CD4-positive, alpha-beta memory T cell (primary cell): ENCODE measurements around the gene ABHD2. TPM values are rescaled to one million over a fixed set of nuclear protein-coding genes. Genes with fewer than 3 reads are reported as not detected.
"Not testable (repeated sequence)": the region's sequence is repeated elsewhere in the genome, so short reads cannot be mapped to it uniquely, and the experiment has no call there.

Experiments
- CTCF ChIA-PET: fragments of 350-600 bp; sonication (Branson Sonifier 250); formaldehyde crosslinking; loops from one replicate; lab custom pipeline; 2021; ENCODE audit warnings: inconsistent platforms; ENCODE audit not compliant: partially characterized antibody; lab: Charles Lee
- POLR2A ChIA-PET: fragments of 350-600 bp; sonication (Branson Sonifier 250); formaldehyde crosslinking; loops from one replicate; lab custom pipeline; 2021; ENCODE audit not compliant: partially characterized antibody; lab: Charles Lee
- DNase-seq, 5 donors: peaks; one replicate each; pipeline versions ENCODE4 v3.0.0 to v3.0.0-alpha.2; 2020 to 2022; ENCODE audit warnings: mixed read lengths in 1 of 5
- H3K27ac ChIP-seq: one replicate; pipeline ENCODE4 v1.7.0; 2013; ENCODE audit warnings: low read depth, low read length
- H3K27me3 ChIP-seq: 2 replicates; pipeline ENCODE4 v1.7.0; 2013; ENCODE audit warnings: mild to moderate bottlenecking, low read length, moderate library complexity; ENCODE audit not compliant: insufficient read depth
- H3K36me3 ChIP-seq: 2 replicates; pipeline ENCODE4 v1.7.0; 2013; ENCODE audit warnings: mild to moderate bottlenecking, low read length, moderate library complexity; ENCODE audit not compliant: insufficient read depth
- H3K4me1 ChIP-seq: 2 replicates; pipeline ENCODE4 v1.7.0; 2013; ENCODE audit warnings: mild to moderate bottlenecking, low read length, moderate library complexity; ENCODE audit not compliant: insufficient read depth
- H3K4me3 ChIP-seq, 2 donors: one replicate each; pipeline ENCODE4 v1.7.0; 2013; ENCODE audit warnings: low read length in 2 of 2, mild to moderate bottlenecking in 1 of 2
- H3K9me3 ChIP-seq, 2 donors: one replicate each; pipeline ENCODE4 v1.7.0; 2013; ENCODE audit warnings: low read length in 2 of 2, control low read depth in 1 of 2; ENCODE audit not compliant: control insufficient read depth in 1 of 2
- H3K27ac Mint-ChIP-seq, 7 donors: one replicate each; pipeline ENCODE4 v1.8.0; 2020 to 2021; ENCODE audit warnings: mixed read lengths in 7 of 7, mild to moderate bottlenecking in 6 of 7, inconsistent platforms in 3 of 7, moderate library complexity in 3 of 7
- H3K27me3 Mint-ChIP-seq, 2 donors: one replicate each; pipeline ENCODE4 v1.8.0; 2020 to 2021; ENCODE audit warnings: mixed read lengths in 2 of 2
- H3K36me3 Mint-ChIP-seq, 2 donors: one replicate each; pipeline ENCODE4 v1.8.0; 2020 to 2021; ENCODE audit warnings: mixed read lengths in 2 of 2, inconsistent platforms in 1 of 2, mild to moderate bottlenecking in 1 of 2
- H3K4me1 Mint-ChIP-seq, 4 donors: one replicate each; pipeline ENCODE4 v1.8.0; 2020 to 2021; ENCODE audit warnings: mixed read lengths in 4 of 4, mild to moderate bottlenecking in 1 of 4
- H3K4me3 Mint-ChIP-seq, 8 donors: one replicate each; pipeline ENCODE4 v1.8.0; 2020 to 2021; ENCODE audit warnings: mixed read lengths in 8 of 8, mild to moderate bottlenecking in 7 of 8, moderate library complexity in 6 of 8, inconsistent platforms in 3 of 8
- H3K9me3 Mint-ChIP-seq, 8 donors: one replicate each; pipeline ENCODE4 v1.8.0; 2020 to 2021; ENCODE audit warnings: mixed read lengths in 8 of 8, mild to moderate bottlenecking in 5 of 8, inconsistent platforms in 3 of 8, moderate library complexity in 1 of 8
- intact Hi-C: fragments of 100-400 bp; cut with micrococcal nuclease; formaldehyde crosslinking; loops from one replicate; pipeline ENCODE4 v1.15.1; 2023
- polyA plus RNA-seq, 2 donors: library from polyadenylated mRNA; unstranded; fragments of 300-500 nt; fragmentation: Illumina TruSeq; gene quantifications; one replicate each; pipeline ENCODE4 v1.2.3, GENCODE V29; 2021
- total RNA-seq, 2 experiments: library from RNA; stranded (reverse); gene quantifications; one replicate each; pipeline ENCODE4 v1.2.3, GENCODE V29; 2021

ABHD2 gene
- total and polyA plus RNA-seq, 4 experiments from 2014 or later, result 12.7 to 68.9 (median 46.6) TPM

DNA sequence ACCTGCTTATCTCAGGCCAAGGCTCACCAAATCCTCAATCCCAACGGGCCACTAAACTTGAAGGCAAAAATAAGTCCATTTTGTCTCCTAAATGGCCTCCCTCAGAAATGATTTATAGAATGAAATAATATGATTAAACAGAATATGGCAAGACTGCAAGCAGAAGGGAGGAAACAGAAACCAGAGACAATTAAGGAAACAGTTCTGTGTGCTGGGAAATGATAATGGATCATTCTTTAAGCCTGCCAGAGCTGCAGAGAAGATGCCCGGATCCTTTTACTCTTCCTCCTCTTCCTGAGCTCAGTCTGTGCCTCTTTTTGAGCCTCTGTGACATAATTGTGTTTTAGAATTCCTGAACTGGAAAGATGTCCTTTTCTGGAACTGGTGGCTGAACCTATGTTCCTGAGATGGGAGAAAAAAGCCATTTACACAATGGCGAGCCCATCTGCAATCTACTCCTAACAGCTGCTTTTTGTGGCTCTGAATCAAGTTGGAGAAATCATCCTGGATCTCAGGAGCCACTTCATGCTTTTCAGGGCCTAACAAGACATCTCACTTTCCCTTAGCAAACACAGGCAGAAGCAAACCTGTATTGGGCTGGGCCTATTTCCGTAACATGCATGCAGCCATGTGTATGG, 2.8 kb upstream of the ABHD2 start:
- Histone ChIP-seq H3K4me3 (no peak overlapping the region), H3K9me3 (no peaks in the 10 kb centered on the region), H3K27me3 (no peaks in the 10 kb centered on the region), H3K36me3 (no peaks in the 10 kb centered on the region), H3K4me1 (peaks cover 23% of the 10 kb centered on the region), H3K27ac (no peak overlapping the region)
- Mint-ChIP-seq H3K27me3 (peaks cover 0 to 2% of the 10 kb centered on the region in 2 donors), H3K36me3 (no peaks in the 10 kb centered on the region), H3K4me1 (peaks cover 12 to 15% (median 14%) of the 10 kb centered on the region in 4 donors), H3K27ac (peak overlapping the region in 1 of 7 donors; percentile 57), H3K4me3 (no peak overlapping the region), H3K9me3 (no peaks in the 10 kb centered on the region)
- intact Hi-C loops, result no loop called here
- POLR2A ChIA-PET, result interaction anchor here (0.7 kb wide), 1 partner anchor 449 kb away, joined by 3 read pairs; no protein-coding TSS in a partner anchor
- CTCF ChIA-PET, result interaction anchor here (1.4 to 8.6 kb wide), 3 partner anchors 26 to 180 kb away, joined by 3 to 78 read pairs (median 3); no protein-coding TSS in a partner anchor
- DNase-seq, result no peak

- H3K4me3 Mint-ChIP-seq, POLR2A ChIA-PET, H3K9me3 ChIP-seq, DNase-seq, H3K4me3 ChIP-seq, H3K36me3 Mint-ChIP-seq, H3K27me3 ChIP-seq, H3K9me3 Mint-ChIP-seq, H3K36me3 ChIP-seq, H3K27ac ChIP-seq, H3K27me3 Mint-ChIP-seq, intact Hi-C loops, H3K27ac Mint-ChIP-seq: not testable (repeated sequence)
- H3K4me1 ChIP-seq, result peaks cover 28% of the 10 kb centered on the region
- CTCF ChIA-PET, result interaction anchor here (0.8 to 8.6 kb wide), 7 partner anchors 27 to 182 kb away, joined by 3 to 78 read pairs (median 9); no protein-coding TSS in a partner anchor
- H3K4me1 Mint-ChIP-seq, result peaks cover 15 to 20% (median 19%) of the 10 kb centered on the region in 4 donors
Observed at GRCh38 chr15:89085933-89086332, 2.3 kb upstream of the ABHD2 start.

DNA sequence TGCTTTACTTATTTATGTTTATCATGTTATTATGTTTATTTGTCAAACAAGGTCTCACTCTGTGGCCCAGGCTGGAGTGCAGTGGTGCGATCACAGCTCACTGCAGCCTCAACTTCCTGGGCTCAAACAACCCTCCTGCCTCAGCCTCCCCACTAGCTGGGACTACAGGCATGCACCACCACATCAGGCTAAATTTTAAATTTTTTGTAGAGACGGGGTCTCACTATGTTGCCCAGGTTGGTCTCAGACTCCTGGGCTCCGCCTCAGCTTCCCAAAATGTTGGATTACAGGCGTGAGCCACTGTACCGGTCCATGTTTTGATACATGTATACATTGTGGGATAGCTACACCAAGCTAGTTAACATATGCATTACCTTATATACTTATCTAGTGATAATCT, 1.9 kb upstream of the ABHD2 start:
- H3K27me3 Mint-ChIP-seq, DNase-seq, intact Hi-C loops, H3K4me3 ChIP-seq, POLR2A ChIA-PET, H3K9me3 Mint-ChIP-seq, H3K9me3 ChIP-seq, H3K27me3 ChIP-seq, H3K27ac ChIP-seq, H3K4me3 Mint-ChIP-seq, H3K36me3 Mint-ChIP-seq, H3K36me3 ChIP-seq: not testable (repeated sequence)
- Mint-ChIP-seq H3K4me1 (peaks cover 16 to 25% (median 24%) of the 10 kb centered on the region in 4 donors), H3K27ac (peak overlapping the region in 3 of 7 donors; percentile 27 to 59 (median 48))
- H3K4me1 ChIP-seq, result peaks cover 30% of the 10 kb centered on the region
- CTCF ChIA-PET, result interaction anchor here (0.8 to 8.6 kb wide), 7 partner anchors 27 to 182 kb away, joined by 3 to 78 read pairs (median 9); no protein-coding TSS in a partner anchor

GRCh38 chr15:89087161-89087829, 961 bp upstream of the ABHD2 start:
- Histone ChIP-seq H3K36me3 (no peaks in the 10 kb centered on the region), H3K4me3 (peak overlapping the region; percentile 15 to 89)

DNA sequence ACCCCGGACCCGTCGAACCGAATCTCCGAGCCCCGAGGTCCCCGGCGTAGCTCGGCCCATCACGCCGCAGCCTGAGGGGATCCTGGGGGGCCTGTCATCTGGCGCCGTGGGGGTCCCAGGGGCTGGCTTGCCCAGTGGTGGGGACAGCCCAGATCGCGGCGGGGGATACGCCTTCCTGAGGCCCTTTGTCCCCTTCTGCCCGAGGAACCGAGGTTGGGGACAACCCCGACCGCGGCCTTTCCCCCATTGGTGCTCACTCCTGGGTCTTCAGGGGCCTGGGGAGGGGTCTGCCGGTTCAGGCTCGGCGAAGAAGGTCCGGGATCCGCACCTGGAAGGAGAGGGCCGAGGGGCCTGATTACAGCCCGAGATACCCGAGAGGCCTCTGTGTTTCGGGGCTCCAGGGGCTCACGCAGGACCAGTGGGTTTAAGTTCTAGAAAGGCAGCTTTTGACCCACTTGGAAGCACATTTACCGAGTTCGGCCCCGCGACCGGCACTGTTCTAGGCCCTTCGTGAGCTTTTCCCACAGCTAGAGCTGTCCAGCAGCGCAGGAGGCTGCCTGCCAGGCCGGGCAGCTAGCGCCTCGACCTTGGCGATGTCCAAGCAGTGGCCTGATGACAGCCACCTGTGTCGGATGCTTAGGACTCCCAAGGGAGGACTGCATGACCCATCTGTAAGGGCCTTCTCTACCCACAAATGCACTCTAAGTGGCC, 504 bp downstream of the ABHD2 start:
- Histone ChIP-seq H3K9me3 (no peaks in the 10 kb centered on the region), H3K36me3 (no peaks in the 10 kb centered on the region), H3K27me3 (no peaks in the 10 kb centered on the region), H3K4me1 (peaks cover 38% of the 10 kb centered on the region), H3K27ac (peak overlapping the region; percentile 75), H3K4me3 (peak overlapping the region; percentile 49 to 89)
- CTCF ChIA-PET, result interaction anchor here (0.8 to 8.6 kb wide), 18 partner anchors 9 to 191 kb away, joined by 3 to 78 read pairs (median 4); no protein-coding TSS in a partner anchor
- Mint-ChIP-seq H3K4me1 (peaks cover 27 to 44% (median 36%) of the 10 kb centered on the region in 4 donors), H3K4me3 (no peak overlapping the region), H3K36me3 (peaks cover 3 to 4% of the 10 kb centered on the region in 2 donors), H3K27me3 (no peaks in the 10 kb centered on the region), H3K27ac (peak overlapping the region in 6 of 7 donors; percentile 57 to 98 (median 90)), H3K9me3 (no peaks in the 10 kb centered on the region)
- no peak for DNase-seq
- intact Hi-C loops, result loop anchor here (1.0 to 2.0 kb wide), 3 partner anchors 193 to 542 kb away; partner anchors contain the start of genes DET1, HAPLN3 and POLG
- POLR2A ChIA-PET, result interaction anchor here (0.7 to 3.5 kb wide), 20 partner anchors 8 to 1145 kb away, joined by 3 to 19 read pairs (median 3); partner anchors contain the start of genes AP3S2, CIB1, GDPGP1 and HAPLN3

More at GRCh38 chr15:89087161-89087829, 961 bp upstream of the ABHD2 start:
- Mint-ChIP-seq H3K4me3 (peak overlapping the region in 1 of 8 donors; percentile 21), H3K4me1 (peaks cover 24 to 33% (median 32%) of the 10 kb centered on the region in 4 donors), H3K9me3 (no peaks in the 10 kb centered on the region), H3K27me3 (peaks cover 0 to 2% of the 10 kb centered on the region in 2 donors), H3K27ac (peak overlapping the region in 3 of 7 donors; percentile 13 to 25 (median 19)), H3K36me3 (peaks cover 0 to 2% of the 10 kb centered on the region in 2 donors)
- ChIA-PET POLR2A (interaction anchor here (0.8 to 3.5 kb wide), 13 partner anchors 9 to 1147 kb away, joined by 3 to 19 read pairs (median 4); partner anchors contain the start of genes AP3S2, CIB1, FANCI and GDPGP1), CTCF (interaction anchor here (1.0 to 8.6 kb wide), 11 partner anchors 25 to 190 kb away, joined by 3 to 78 read pairs (median 5); no protein-coding TSS in a partner anchor)
- Histone ChIP-seq H3K27ac (peak overlapping the region; percentile 75), H3K4me1 (peaks cover 38% of the 10 kb centered on the region), H3K27me3 (no peaks in the 10 kb centered on the region), H3K9me3 (no peaks in the 10 kb centered on the region)
- DNase-seq, result no peak
- intact Hi-C loops, result no loop called here

- Histone ChIP-seq H3K4me3 (peak overlapping the region; percentile 49 to 89), H3K27ac (peak overlapping the region; percentile 75), H3K4me1 (peaks cover 38% of the 10 kb centered on the region), H3K27me3 (no peaks in the 10 kb centered on the region), H3K9me3 (no peaks in the 10 kb centered on the region), H3K36me3 (no peaks in the 10 kb centered on the region)
- intact Hi-C loops, result loop anchor here (2.0 kb wide), 1 partner anchor 543 kb away; the partner anchor contains the start of gene DET1
- no peak for DNase-seq
- H3K36me3 Mint-ChIP-seq, result peaks cover 5 to 9% of the 10 kb centered on the region in 2 donors
- H3K4me1 Mint-ChIP-seq, result peaks cover 29 to 50% (median 38%) of the 10 kb centered on the region in 4 donors
- peak overlapping the region in 6 of 7 donors; percentile 88 to 98 (median 94) for H3K27ac Mint-ChIP-seq
- ChIA-PET CTCF (interaction anchor here (1.2 to 8.6 kb wide), 11 partner anchors 10 to 192 kb away, joined by 3 to 78 read pairs (median 10); no protein-coding TSS in a partner anchor), POLR2A (interaction anchor here (0.7 to 3.5 kb wide), 10 partner anchors 10 to 245 kb away, joined by 3 to 19 read pairs (median 6); partner anchors contain the start of genes HAPLN3 and POLG)
- no peaks in the 10 kb centered on the region for H3K27me3 Mint-ChIP-seq
- H3K9me3 Mint-ChIP-seq, result no peaks in the 10 kb centered on the region
- H3K4me3 Mint-ChIP-seq, result no peak overlapping the region
Observed at GRCh38 chr15:89089316-89090230, 1.3 kb downstream of the ABHD2 start.
